ENCODE results near the gene TSHZ2.

Gene TSHZ2

DNA sequence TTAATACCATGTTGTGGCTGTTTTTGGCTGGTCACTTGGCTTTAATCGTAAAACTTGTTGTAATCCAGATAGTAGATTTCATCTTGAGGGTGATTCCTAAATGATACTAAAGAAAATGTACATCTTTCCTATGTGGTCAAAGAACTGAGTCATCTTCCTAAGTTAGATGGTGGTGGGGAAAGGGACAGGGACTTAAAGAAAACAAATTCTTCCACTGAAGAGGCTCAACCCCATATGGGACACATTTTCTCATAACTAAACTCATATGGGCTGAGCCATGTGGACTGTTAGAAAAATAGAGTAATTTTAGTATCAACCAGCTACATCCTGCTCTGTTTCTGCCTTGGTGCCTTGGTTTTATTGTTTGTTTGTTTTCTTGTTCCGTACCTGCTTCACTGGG, 155.8 kb downstream of the TSHZ2 start:
- H3K9ac ChIP-seq (ENCODE audit: insufficient read length, low read depth) = no peak overlapping the region
- no peak overlapping the region for H3K4me3 ChIP-seq (ENCODE audit: insufficient read length, low read depth)
- DNase-seq (ENCODE audit: low read depth, low spot score) = no peak
- no peaks in the 10 kb centered on the region for H3K27me3 ChIP-seq (ENCODE audit: insufficient read depth, insufficient read length)
- no peaks in the 10 kb centered on the region for H3K4me1 ChIP-seq (ENCODE audit: insufficient read depth, insufficient read length)
- H3K9me3 ChIP-seq (ENCODE audit: insufficient read depth, low read length) = no peaks in the 10 kb centered on the region
- no peak for TF ChIP-seq SUZ12 (IDR thresholded peaks at IDR 0.05; ENCODE audit: extremely low read depth, insufficient read depth, insufficient read length)
- no peak for TF ChIP-seq YY1 (IDR thresholded peaks at IDR 0.05; ENCODE audit: insufficient read depth, insufficient read length)
- no peak for TF ChIP-seq ZNF274 (IDR thresholded peaks at IDR 0.05; ENCODE audit: low read depth, low read length)
- H3K36me3 ChIP-seq (ENCODE audit: insufficient read depth, insufficient read length, low read length) = no peaks in the 10 kb centered on the region

DNA sequence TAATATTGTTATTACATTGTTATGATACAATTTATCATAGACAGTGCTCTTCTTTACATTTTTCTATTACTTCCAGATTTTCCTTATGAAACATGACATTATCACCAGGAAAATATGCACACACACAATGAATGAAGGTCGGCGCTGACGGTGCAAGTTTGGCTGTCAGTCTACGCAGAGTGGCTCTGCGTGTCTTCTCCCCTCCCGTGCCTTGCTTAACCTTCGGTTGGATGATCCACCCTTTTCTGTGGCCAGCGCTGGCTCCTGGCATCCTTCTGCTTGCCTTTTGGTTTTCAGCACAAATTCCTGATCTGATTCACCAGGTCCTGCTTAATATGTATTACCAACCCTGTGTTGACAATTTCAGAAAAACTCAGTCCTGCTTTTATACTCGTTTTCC, 157.4 kb downstream of the TSHZ2 start:
- H3K4me1 ChIP-seq (ENCODE audit: insufficient read depth, insufficient read length) = no peaks in the 10 kb centered on the region
- no peak for TF ChIP-seq SUZ12 (IDR thresholded peaks at IDR 0.05; ENCODE audit: extremely low read depth, insufficient read depth, insufficient read length)
- TF ChIP-seq ZNF274 (IDR thresholded peaks at IDR 0.05; ENCODE audit: low read depth, low read length) = no peak
- TF ChIP-seq YY1 (IDR thresholded peaks at IDR 0.05; ENCODE audit: insufficient read depth, insufficient read length) = no peak
- no peak for DNase-seq (ENCODE audit: low read depth, low spot score)
- H3K9me3 ChIP-seq (ENCODE audit: insufficient read depth, low read length) = no peaks in the 10 kb centered on the region
- H3K4me3 ChIP-seq (ENCODE audit: insufficient read length, low read depth) = no peak overlapping the region
- H3K36me3 ChIP-seq (ENCODE audit: insufficient read depth, insufficient read length, low read length) = no peaks in the 10 kb centered on the region
- H3K9ac ChIP-seq (ENCODE audit: insufficient read length, low read depth) = no peak overlapping the region
- no peaks in the 10 kb centered on the region for H3K27me3 ChIP-seq (ENCODE audit: insufficient read depth, insufficient read length)

DNA sequence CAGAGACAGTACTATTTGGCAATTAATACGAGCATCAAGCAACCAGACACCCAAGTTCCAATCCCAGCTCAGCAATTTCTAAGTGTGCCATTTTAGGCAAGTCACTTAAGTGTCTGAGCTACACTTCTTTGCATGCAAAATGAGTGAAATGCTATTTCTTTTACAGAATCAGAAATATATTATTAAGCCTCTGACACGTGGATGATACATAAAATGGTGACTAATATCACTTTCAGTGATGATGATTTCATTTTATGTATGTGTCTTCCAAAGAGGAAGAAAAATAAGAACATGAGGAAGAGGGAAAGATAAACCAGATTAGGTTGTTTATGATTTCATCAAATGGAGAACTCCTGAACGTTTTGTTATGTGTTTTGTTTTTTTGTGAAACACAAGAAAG, 158.6 kb downstream of the TSHZ2 start:
- no peaks in the 10 kb centered on the region for H3K4me1 ChIP-seq (ENCODE audit: insufficient read depth, insufficient read length)
- no peak overlapping the region for H3K9ac ChIP-seq (ENCODE audit: insufficient read length, low read depth)
- no peaks in the 10 kb centered on the region for H3K9me3 ChIP-seq (ENCODE audit: insufficient read depth, low read length)
- TF ChIP-seq SUZ12 (IDR thresholded peaks at IDR 0.05; ENCODE audit: extremely low read depth, insufficient read depth, insufficient read length) = no peak
- TF ChIP-seq ZNF274 (IDR thresholded peaks at IDR 0.05; ENCODE audit: low read depth, low read length) = no peak
- TF ChIP-seq YY1 (IDR thresholded peaks at IDR 0.05; ENCODE audit: insufficient read depth, insufficient read length) = no peak
- H3K4me3 ChIP-seq (ENCODE audit: insufficient read length, low read depth) = no peak overlapping the region
- H3K27me3 ChIP-seq (ENCODE audit: insufficient read depth, insufficient read length) = no peaks in the 10 kb centered on the region
- no peak for DNase-seq (ENCODE audit: low read depth, low spot score)
- no peaks in the 10 kb centered on the region for H3K36me3 ChIP-seq (ENCODE audit: insufficient read depth, insufficient read length, low read length)

DNA sequence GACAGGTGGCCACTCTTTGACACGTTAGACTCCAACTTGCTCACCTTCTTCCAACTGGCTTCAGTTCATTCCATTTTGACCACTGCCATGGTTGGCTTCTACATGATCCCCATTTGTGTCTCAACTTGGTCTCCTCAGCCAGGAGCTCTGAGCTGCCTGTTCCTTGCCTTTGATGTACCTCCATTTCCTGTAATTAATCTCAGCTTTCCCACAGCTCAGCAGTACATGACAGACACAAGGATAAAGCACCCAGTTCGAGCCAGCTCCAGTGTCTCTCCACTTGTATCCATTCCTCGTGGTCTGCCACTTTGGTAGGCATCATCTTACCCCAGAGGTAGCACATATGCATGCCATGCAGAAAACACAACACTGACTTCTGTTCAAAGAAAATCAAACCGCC, 161.0 kb downstream of the TSHZ2 start:
- H3K4me3 ChIP-seq (ENCODE audit: insufficient read length, low read depth) = no peak overlapping the region
- H3K9me3 ChIP-seq (ENCODE audit: insufficient read depth, low read length) = no peaks in the 10 kb centered on the region
- DNase-seq (ENCODE audit: low read depth, low spot score) = no peak
- no peak for TF ChIP-seq YY1 (IDR thresholded peaks at IDR 0.05; ENCODE audit: insufficient read depth, insufficient read length)
- TF ChIP-seq SUZ12 (IDR thresholded peaks at IDR 0.05; ENCODE audit: extremely low read depth, insufficient read depth, insufficient read length) = no peak
- TF ChIP-seq ZNF274 (IDR thresholded peaks at IDR 0.05; ENCODE audit: low read depth, low read length) = no peak
- H3K4me1 ChIP-seq (ENCODE audit: insufficient read depth, insufficient read length) = no peaks in the 10 kb centered on the region
- no peaks in the 10 kb centered on the region for H3K36me3 ChIP-seq (ENCODE audit: insufficient read depth, insufficient read length, low read length)
- no peaks in the 10 kb centered on the region for H3K27me3 ChIP-seq (ENCODE audit: insufficient read depth, insufficient read length)
- no peak overlapping the region for H3K9ac ChIP-seq (ENCODE audit: insufficient read length, low read depth)

DNA sequence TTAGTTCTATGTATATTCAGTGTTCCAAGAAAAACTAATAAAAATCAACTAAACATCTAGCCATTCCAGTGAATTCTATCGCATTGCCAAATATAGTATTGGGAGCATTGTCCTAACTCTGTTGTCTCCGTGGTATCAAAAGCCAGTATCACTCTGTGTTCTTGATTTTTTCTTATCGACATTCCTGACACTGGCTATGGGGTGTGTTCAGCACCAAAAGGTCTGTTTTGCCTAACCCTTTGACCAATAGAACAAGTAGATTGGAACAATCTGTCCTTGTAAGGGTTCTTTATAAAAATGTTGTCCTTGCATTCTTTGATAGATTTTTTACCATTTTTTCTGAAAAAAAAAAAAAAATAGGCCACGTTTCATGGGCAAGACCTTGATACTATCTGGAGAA, 161.5 kb downstream of the TSHZ2 start:
- Histone ChIP-seq H3K9ac (ENCODE audit: insufficient read length, low read depth) (no peak overlapping the region), H3K4me3 (ENCODE audit: insufficient read length, low read depth) (no peak overlapping the region), H3K4me1 (ENCODE audit: insufficient read depth, insufficient read length) (no peaks in the 10 kb centered on the region), H3K27me3 (ENCODE audit: insufficient read depth, insufficient read length) (no peaks in the 10 kb centered on the region), H3K9me3 (ENCODE audit: insufficient read depth, low read length) (no peaks in the 10 kb centered on the region), H3K36me3 (ENCODE audit: insufficient read depth, insufficient read length, low read length) (no peaks in the 10 kb centered on the region)
- no peak for TF ChIP-seq ZNF274 (IDR thresholded peaks at IDR 0.05; ENCODE audit: low read depth, low read length)
- no peak for TF ChIP-seq SUZ12 (IDR thresholded peaks at IDR 0.05; ENCODE audit: extremely low read depth, insufficient read depth, insufficient read length)
- no peak for TF ChIP-seq YY1 (IDR thresholded peaks at IDR 0.05; ENCODE audit: insufficient read depth, insufficient read length)
- no peak for DNase-seq (ENCODE audit: low read depth, low spot score)

DNA sequence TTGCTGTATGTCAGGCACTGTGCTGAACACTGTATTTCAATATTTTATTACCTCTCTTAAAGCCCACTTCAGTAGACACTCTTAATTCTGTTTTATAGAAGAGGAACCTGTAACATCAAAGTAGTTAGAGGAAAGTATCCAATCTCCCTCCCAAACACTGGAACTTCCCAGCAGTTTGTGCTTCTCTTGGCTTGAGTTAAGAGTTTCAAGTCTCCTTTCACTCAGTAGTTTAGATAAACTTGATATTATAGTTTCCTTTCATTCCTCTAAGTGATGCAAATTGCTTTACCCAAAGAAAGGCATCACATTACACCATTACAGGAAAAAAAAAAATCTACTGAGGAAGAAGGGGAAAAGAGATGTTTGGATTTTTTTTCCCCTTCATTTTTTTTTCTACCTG, 164.3 kb downstream of the TSHZ2 start:
- H3K4me3 ChIP-seq (ENCODE audit: insufficient read length, low read depth) = no peak overlapping the region
- no peaks in the 10 kb centered on the region for H3K4me1 ChIP-seq (ENCODE audit: insufficient read depth, insufficient read length)
- DNase-seq (ENCODE audit: low read depth, low spot score) = no peak
- H3K36me3 ChIP-seq (ENCODE audit: insufficient read depth, insufficient read length, low read length) = no peaks in the 10 kb centered on the region
- H3K9ac ChIP-seq (ENCODE audit: insufficient read length, low read depth) = no peak overlapping the region
- TF ChIP-seq ZNF274 (IDR thresholded peaks at IDR 0.05; ENCODE audit: low read depth, low read length) (no peak), YY1 (IDR thresholded peaks at IDR 0.05; ENCODE audit: insufficient read depth, insufficient read length) (no peak), SUZ12 (IDR thresholded peaks at IDR 0.05; ENCODE audit: extremely low read depth, insufficient read depth, insufficient read length) (no peak)
- no peaks in the 10 kb centered on the region for H3K27me3 ChIP-seq (ENCODE audit: insufficient read depth, insufficient read length)
- H3K9me3 ChIP-seq (ENCODE audit: insufficient read depth, low read length) = no peaks in the 10 kb centered on the region

DNA sequence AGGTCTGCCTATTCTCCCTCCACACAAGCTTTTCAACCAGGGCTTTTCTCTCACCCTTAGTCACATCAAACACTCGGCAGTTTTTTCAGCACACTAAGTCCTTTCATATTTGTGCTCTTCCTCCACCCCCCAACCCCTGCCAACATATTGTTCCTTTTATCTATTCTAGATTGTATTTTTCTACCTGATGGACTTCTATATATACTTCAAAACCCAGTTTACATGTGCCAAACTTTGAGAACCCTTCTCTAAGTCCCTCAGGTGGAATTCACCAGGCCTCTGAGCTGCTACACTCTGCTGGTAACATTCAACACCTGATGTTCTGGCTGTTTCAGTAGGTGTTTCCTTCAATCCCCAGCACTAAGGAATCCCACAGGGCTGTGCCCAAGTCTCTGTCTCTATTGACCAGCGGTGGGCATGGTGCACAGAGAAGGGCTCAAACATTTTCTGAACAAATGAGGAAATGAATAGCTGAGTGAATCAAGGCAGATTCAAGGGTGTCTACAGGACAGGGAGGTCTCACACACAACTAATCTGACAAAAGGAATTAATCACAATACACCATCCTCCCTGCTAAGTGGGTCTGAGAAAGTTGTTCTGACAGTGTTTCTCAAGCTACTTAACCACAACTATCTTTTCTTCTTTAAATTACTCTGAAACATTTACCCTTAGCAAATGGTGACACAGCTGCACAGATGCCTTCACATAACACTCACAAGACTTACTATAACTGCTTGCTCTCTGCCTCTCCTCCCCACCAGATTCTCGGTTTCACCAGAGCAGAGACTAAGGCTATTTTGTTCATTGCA, 166.5 kb downstream of the TSHZ2 start:
- DNase-seq (ENCODE audit: low read depth, low spot score) = no peak
- Histone ChIP-seq H3K4me1 (ENCODE audit: insufficient read depth, insufficient read length) (no peaks in the 10 kb centered on the region), H3K27me3 (ENCODE audit: insufficient read depth, insufficient read length) (no peaks in the 10 kb centered on the region), H3K9me3 (ENCODE audit: insufficient read depth, low read length) (0 out of 2 replicates have a peak, but pooled peaks cover 4% of the 10 kb centered on the region), H3K4me3 (ENCODE audit: insufficient read length, low read depth) (no peak overlapping the region), H3K36me3 (ENCODE audit: insufficient read depth, insufficient read length, low read length) (no peaks in the 10 kb centered on the region), H3K9ac (ENCODE audit: insufficient read length, low read depth) (no peak overlapping the region)
- no peak for TF ChIP-seq ZNF274 (IDR thresholded peaks at IDR 0.05; ENCODE audit: low read depth, low read length)
- no peak for TF ChIP-seq YY1 (IDR thresholded peaks at IDR 0.05; ENCODE audit: insufficient read depth, insufficient read length)
- TF ChIP-seq SUZ12 (IDR thresholded peaks at IDR 0.05; ENCODE audit: extremely low read depth, insufficient read depth, insufficient read length) = no peak

Data from NT2/D1 (cell line).